Breast epithelium (tissue), 4 donors: ENCODE measurements around the gene BRF1. TPM values are rescaled to one million over a fixed set of nuclear protein-coding genes. Genes with fewer than 3 reads are reported as not detected.

ENCODE experiments used
- DNase-seq, 2 donors: peaks; one replicate each; pipeline ENCODE4 v3.0.0-alpha.2; 2019; ENCODE audit warnings: low spot score in 2 of 2
- H3K27ac ChIP-seq, 2 donors: fragments of 200-600 bp; sonication (generic) in 1 of 2; one replicate each; pipeline ENCODE4 v1.5.1; 2016 to 2019; ENCODE audit warnings: mild to moderate bottlenecking in 1 of 2
- H3K27me3 ChIP-seq, 2 donors: fragments of 200-600 bp; sonication (generic) in 1 of 2; one replicate each; pipeline versions ENCODE4 v1.5.1 to v1.6.0; 2017 to 2019; ENCODE audit warnings: control low read depth in 1 of 2, mild to moderate bottlenecking in 1 of 2
- H3K36me3 ChIP-seq: fragments of 200-600 bp; one replicate; pipeline ENCODE4 v1.5.1; 2019
- H3K4me1 ChIP-seq, 2 donors: fragments of 200-600 bp; sonication (generic); one replicate each; pipeline ENCODE4 v1.5.1; 2016 to 2019; ENCODE audit warnings: control low read depth in 1 of 2
- H3K4me3 ChIP-seq, 3 donors: fragments of 200-600 bp; sonication (generic); 1 replicate in 2 of 3; 2 replicates in 1 of 3; pipeline ENCODE4 v1.5.1; 2016 to 2019; ENCODE audit warnings: mild to moderate bottlenecking in 3 of 3, moderate library complexity in 2 of 3
- H3K9me3 ChIP-seq, 2 donors: fragments of 200-600 bp; sonication (generic) in 1 of 2; one replicate each; pipeline ENCODE4 v1.5.1; 2016 to 2019; ENCODE audit warnings: control low read depth in 1 of 2
- POLR2A ChIP-seq: fragments of 450-650 bp; IDR thresholded peaks from one replicate; pipeline ENCODE4 v1.6.1; 2016; ENCODE audit warnings: antibody characterized with exemption, mild to moderate bottlenecking, moderate library complexity
- POLR2AphosphoS5 ChIP-seq, 3 donors: sonication (generic); formaldehyde crosslinking; IDR thresholded peaks; one replicate each; pipeline ENCODE4 v1.6.1; 2017; ENCODE audit warnings: antibody characterized with exemption in 3 of 3
- intact Hi-C: fragments of 100-400 bp; cut with DNase I; formaldehyde crosslinking; loops from one replicate; pipeline ENCODE4 v1.15.1; 2023; ENCODE audit warnings: low total_unique reads
- total RNA-seq, 3 donors: library from RNA; depleted of rRNA; stranded (reverse); fragments of >200 nt; gene quantifications; one replicate each; pipeline ENCODE4 v1.1.0, GENCODE V29; 2016
- TF ChIP-seq, protein P1 (sequence below), 3 donors: fragments of 450-650 bp; IDR thresholded peaks; one replicate each; pipeline ENCODE4 v1.5.1; 2016 to 2017; ENCODE audit warnings: antibody characterized with exemption in 3 of 3, mild to moderate bottlenecking in 3 of 3, moderate library complexity in 3 of 3

BRF1 gene
- total RNA-seq, 3 donors from 2014 or later = 30.2 to 45.6 (median 38.6) TPM

DNA sequence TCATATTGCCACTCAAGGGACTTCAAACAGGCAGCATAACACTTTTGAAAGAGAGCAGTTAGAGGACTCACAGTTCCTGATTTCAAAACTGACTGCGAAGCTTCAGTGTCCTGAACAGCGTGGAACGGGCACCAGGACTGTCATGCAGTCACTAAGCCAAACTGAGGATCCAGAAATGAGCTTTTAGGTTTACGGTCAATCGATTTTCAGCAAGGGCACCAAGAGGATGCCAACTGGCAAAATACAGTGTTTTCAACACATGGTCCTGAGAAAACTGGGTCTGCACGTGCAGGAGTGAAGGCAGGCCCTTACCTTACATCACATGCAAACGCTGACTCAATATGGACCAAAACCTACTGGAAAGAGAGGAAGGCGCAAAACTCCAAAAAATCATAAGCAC, 15.6 kb downstream of the BRF1 start:
- no peak overlapping the region for H3K4me3 ChIP-seq
- no peak overlapping the region for H3K27ac ChIP-seq
- no peaks in the 10 kb centered on the region for H3K27me3 ChIP-seq
- DNase-seq = no peak
- no peaks in the 10 kb centered on the region for H3K4me1 ChIP-seq
- H3K36me3 ChIP-seq = no peaks in the 10 kb centered on the region
- intact Hi-C loops = no loop called here
- TF ChIP-seq POLR2AphosphoS5 (IDR thresholded peaks at IDR 0.05) (no peak), POLR2A (no peak)
- TF ChIP-seq, protein P1, sequence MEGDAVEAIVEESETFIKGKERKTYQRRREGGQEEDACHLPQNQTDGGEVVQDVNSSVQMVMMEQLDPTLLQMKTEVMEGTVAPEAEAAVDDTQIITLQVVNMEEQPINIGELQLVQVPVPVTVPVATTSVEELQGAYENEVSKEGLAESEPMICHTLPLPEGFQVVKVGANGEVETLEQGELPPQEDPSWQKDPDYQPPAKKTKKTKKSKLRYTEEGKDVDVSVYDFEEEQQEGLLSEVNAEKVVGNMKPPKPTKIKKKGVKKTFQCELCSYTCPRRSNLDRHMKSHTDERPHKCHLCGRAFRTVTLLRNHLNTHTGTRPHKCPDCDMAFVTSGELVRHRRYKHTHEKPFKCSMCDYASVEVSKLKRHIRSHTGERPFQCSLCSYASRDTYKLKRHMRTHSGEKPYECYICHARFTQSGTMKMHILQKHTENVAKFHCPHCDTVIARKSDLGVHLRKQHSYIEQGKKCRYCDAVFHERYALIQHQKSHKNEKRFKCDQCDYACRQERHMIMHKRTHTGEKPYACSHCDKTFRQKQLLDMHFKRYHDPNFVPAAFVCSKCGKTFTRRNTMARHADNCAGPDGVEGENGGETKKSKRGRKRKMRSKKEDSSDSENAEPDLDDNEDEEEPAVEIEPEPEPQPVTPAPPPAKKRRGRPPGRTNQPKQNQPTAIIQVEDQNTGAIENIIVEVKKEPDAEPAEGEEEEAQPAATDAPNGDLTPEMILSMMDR (IDR thresholded peaks at IDR 0.05) = no peak
- no peaks in the 10 kb centered on the region for H3K9me3 ChIP-seq

DNA sequence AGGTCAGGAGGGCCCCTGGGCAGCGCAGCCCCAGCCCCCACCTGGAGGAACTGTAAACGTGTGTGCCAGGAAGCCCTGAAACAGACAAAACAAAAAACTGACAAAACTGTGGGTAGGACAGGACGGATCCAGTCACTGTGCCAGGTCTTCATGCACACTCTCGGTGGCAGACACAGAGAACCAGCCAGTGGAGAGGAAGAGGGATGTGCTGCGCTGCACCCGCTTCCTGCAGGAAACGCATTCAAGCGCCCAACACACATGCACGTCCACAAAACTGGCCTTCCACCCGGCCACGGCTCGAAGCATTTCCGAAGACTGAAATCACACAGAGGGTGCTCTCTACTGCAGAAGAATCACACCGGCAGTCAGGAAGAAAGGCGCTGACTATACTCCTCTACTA, 16.9 kb downstream of the BRF1 start:
- TF ChIP-seq POLR2AphosphoS5 (IDR thresholded peaks at IDR 0.05) (no peak), POLR2A (no peak)
- TF ChIP-seq, protein P1 (IDR thresholded peaks at IDR 0.05) = no peak
- Histone ChIP-seq H3K4me1 (no peaks in the 10 kb centered on the region), H3K36me3 (no peaks in the 10 kb centered on the region), H3K27ac (no peak overlapping the region), H3K9me3 (no peaks in the 10 kb centered on the region), H3K4me3 (no peak overlapping the region), H3K27me3 (no peaks in the 10 kb centered on the region)
- DNase-seq = no peak
- intact Hi-C loops = no loop called here

DNA sequence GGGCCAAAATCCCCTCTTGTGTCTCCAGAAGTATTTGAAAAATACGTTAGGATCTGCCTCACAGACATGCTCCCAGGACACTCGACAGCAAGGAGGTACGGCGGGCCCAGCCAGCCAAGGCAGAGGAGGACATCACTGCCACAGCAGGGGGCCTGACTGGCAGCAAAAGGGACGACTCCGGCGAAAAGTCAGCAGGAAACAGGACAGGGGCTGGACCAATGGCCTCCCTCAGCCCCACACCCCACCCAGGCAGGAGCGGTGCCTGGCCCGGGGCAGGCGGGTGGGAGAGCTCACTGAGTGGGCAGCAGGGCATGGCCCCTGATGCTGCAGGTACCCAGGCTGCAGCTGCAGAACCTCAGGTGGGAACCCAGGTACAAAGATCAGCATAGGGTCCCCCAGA, 17.8 kb downstream of the BRF1 start:
- no peaks in the 10 kb centered on the region for H3K9me3 ChIP-seq
- no peak for TF ChIP-seq POLR2AphosphoS5 (IDR thresholded peaks at IDR 0.05)
- TF ChIP-seq, protein P1 (IDR thresholded peaks at IDR 0.05) = no peak
- no peak for TF ChIP-seq POLR2A
- H3K4me1 ChIP-seq = no peaks in the 10 kb centered on the region
- no peak overlapping the region for H3K27ac ChIP-seq
- no peak overlapping the region for H3K4me3 ChIP-seq
- DNase-seq = no peak
- no peaks in the 10 kb centered on the region for H3K36me3 ChIP-seq
- H3K27me3 ChIP-seq = no peaks in the 10 kb centered on the region
- intact Hi-C loops = no loop called here

DNA sequence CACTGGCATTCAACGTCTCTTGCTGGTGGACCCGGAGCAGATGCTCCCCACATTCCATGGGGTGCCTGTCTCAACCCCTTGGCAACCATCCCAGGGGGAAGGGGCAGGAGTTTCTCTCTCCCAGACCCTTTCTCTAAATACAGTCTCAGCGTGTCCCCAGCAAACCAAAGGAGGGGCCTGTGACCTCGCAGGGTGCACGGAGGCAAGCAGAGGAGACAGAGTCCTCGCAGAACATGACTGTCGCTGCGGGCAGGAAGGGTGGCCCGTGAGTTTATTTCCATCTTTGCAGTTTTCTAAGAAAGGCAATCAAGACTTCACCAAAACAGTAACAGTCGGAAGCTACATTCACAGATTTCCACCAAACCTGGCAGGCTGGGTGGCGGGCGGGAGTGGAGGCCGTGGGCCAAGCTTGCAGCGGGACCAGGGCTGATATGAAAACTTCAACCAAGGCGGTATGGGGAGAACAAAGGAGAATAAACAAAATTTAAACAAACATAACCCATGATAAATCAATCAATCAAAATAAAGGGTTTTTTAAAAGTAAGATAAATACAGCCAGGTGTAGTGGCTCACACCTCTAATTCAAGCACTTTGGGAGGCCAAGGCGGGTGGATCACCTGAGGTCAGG, 18.6 kb downstream of the BRF1 start:
- intact Hi-C loops = no loop called here
- no peak overlapping the region for H3K27ac ChIP-seq
- no peak overlapping the region for H3K4me3 ChIP-seq
- no peaks in the 10 kb centered on the region for H3K9me3 ChIP-seq
- H3K4me1 ChIP-seq = no peaks in the 10 kb centered on the region
- DNase-seq = no peak
- TF ChIP-seq POLR2A = no peak
- TF ChIP-seq, protein P1 (IDR thresholded peaks at IDR 0.05) = no peak
- TF ChIP-seq POLR2AphosphoS5 (IDR thresholded peaks at IDR 0.05) = no peak
- no peaks in the 10 kb centered on the region for H3K36me3 ChIP-seq
- no peaks in the 10 kb centered on the region for H3K27me3 ChIP-seq

DNA sequence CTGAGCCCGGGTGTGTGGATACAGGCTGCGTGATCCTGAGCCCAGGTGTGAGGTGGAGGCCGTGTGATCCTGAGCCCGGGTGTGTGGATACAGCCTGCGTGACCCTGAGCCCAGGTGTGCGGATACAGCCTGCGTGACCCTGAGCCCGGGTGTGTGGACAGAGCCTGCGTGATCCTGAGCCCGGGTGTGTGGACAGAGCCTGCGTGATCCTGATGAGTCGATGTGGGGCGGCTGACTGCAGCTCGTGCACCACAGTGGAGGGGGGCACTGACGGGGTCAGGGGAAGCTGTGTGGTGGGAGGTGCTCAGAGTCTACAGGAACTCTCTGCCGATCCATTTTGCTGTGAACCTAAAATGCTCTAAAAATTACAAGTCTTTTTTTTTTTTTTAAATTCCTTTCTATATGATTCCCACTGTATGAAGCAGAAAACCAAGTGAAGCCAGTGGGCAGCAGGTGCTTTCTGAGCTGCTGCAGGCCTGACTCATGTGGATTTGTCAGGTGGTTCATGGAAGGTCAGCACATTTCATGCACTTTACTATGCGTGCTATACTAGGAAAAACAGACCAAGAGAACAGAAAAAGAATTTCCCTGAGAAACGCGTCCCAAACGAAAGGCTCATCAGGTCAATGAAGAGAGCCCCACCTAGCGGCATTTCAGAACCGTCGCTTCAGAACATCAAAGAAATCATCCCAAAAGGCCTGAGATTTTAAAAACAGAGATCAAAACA, 19.3 kb downstream of the BRF1 start:
- H3K27ac ChIP-seq = no peak overlapping the region
- no peak overlapping the region for H3K4me3 ChIP-seq
- H3K36me3 ChIP-seq = no peaks in the 10 kb centered on the region
- no peaks in the 10 kb centered on the region for H3K27me3 ChIP-seq
- H3K4me1 ChIP-seq = no peaks in the 10 kb centered on the region
- intact Hi-C loops = no loop called here
- no peaks in the 10 kb centered on the region for H3K9me3 ChIP-seq
- TF ChIP-seq, protein P1 (IDR thresholded peaks at IDR 0.05) = peak in 2 of 3 donors; percentile 37 to 46
- TF ChIP-seq POLR2AphosphoS5 (IDR thresholded peaks at IDR 0.05) = no peak
- DNase-seq = no peak
